ENCODE measurements around the gene PLK1. TPM values are rescaled to one million over a fixed set of nuclear protein-coding genes. Genes with fewer than 3 reads are reported as not detected.

The PLK1 gene
- total and polyA plus RNA-seq, 2 of the 4 experiments (the other 2 are of a cell fraction): 19.4 to 59.0 TPM

GRCh38 chr16:23642246-23642774 lies 36.4 kb upstream of the PLK1 start (continued):
- no peak for TF ChIP-seq CTCF (conservative IDR thresholded peaks at IDR 0.05; ENCODE audit: low read depth, low read length)
- no peak for TF ChIP-seq RAD21 (IDR thresholded peaks at IDR 0.05; ENCODE audit: low read length)
- TF ChIP-seq CEBPB (IDR thresholded peaks at IDR 0.05; ENCODE audit: low read depth, low read length): no peak
- TF ChIP-seq MXI1 (IDR thresholded peaks at IDR 0.05; ENCODE audit: borderline replicate concordance, low read depth, low read length): no peak
- TF ChIP-seq RFX5 (IDR thresholded peaks at IDR 0.05; ENCODE audit: low read depth, low read length): no peak
- no peak for TF ChIP-seq NFE2L2 (IDR thresholded peaks at IDR 0.05; ENCODE audit: low read depth, low read length)
- no peak for TF ChIP-seq CHD1 (IDR thresholded peaks at IDR 0.05; ENCODE audit: low read depth, low read length)

Data from IMR-90 (cell line).